Activated CD8-positive, alpha-beta memory T cell treated with anti-CD3 and anti-CD28 coated beads for 1 hour (primary cell): Measurements from ENCODE around the gene TMEM106C.

Experiments used
- DNase-seq, 2 donors: peaks; one replicate each; pipeline ENCODE4 v3.0.0-alpha.2; 2020; ENCODE audit warnings: low read depth in 1 of 2; ENCODE audit errors: extremely low read depth in 1 of 2

Gene TMEM106C

GRCh38 chr12:47992776-47993175 is 29.4 kb downstream of the TMEM106C start:
- no peak for DNase-seq

GRCh38 chr12:47993491-47993890 is 30.1 kb downstream of the TMEM106C start:
- DNase-seq: no peak

- DNase-seq: no peak
Observed at GRCh38 chr12:47995981-47996401, 32.6 kb downstream of the TMEM106C start.

- no peak for DNase-seq
Observed at GRCh38 chr12:47997321-47997720, 33.9 kb downstream of the TMEM106C start.

GRCh38 chr12:47999816-48000215 is 36.4 kb downstream of the TMEM106C start:
- DNase-seq: no peak

GRCh38 chr12:48000878-48001504 is 37.6 kb downstream of the TMEM106C start:
- DNase-seq: no peak

GRCh38 chr12:48001505-48002413 is 38.4 kb downstream of the TMEM106C start:
- no peak for DNase-seq

- no peak for DNase-seq
Observed at GRCh38 chr12:48002414-48002730, 39.0 kb downstream of the TMEM106C start.

GRCh38 chr12:48002773-48003218 is 39.4 kb downstream of the TMEM106C start:
- DNase-seq: no peak

GRCh38 chr12:48003226-48004052 is 40.0 kb downstream of the TMEM106C start:
- no peak for DNase-seq

- no peak for DNase-seq
Observed at GRCh38 chr12:48004053-48004941, 40.9 kb downstream of the TMEM106C start, which contains the start of gene COL2A1. TSS of gene COL2A1 (minus strand) at chr12:48004476. CDS start at chr12:48004321, 155 bp downstream.

- DNase-seq: no peak
Observed at GRCh38 chr12:48005001-48005749, 41.8 kb downstream of the TMEM106C start.

- no peak for DNase-seq
Observed at GRCh38 chr12:48005750-48006021, 42.3 kb downstream of the TMEM106C start.

- DNase-seq: no peak
Observed at GRCh38 chr12:48007206-48007605, 43.8 kb downstream of the TMEM106C start.

- DNase-seq: no peak
Observed at GRCh38 chr12:48008349-48008748, 45.0 kb downstream of the TMEM106C start.

GRCh38 chr12:48008950-48009349 is 45.6 kb downstream of the TMEM106C start:
- DNase-seq: no peak

- DNase-seq: no peak
Observed at GRCh38 chr12:48009471-48009870, 46.1 kb downstream of the TMEM106C start.

GRCh38 chr12:48010366-48010970 is 47.1 kb downstream of the TMEM106C start:
- DNase-seq: no peak

GRCh38 chr12:48012070-48012469 is 48.7 kb downstream of the TMEM106C start:
- DNase-seq: no peak
